Measurements from ENCODE around the gene LIMS4.
"Not testable (repeated sequence)": the region's sequence is repeated elsewhere in the genome, so short reads cannot be mapped to it uniquely, and the experiment has no call there.

DNA sequence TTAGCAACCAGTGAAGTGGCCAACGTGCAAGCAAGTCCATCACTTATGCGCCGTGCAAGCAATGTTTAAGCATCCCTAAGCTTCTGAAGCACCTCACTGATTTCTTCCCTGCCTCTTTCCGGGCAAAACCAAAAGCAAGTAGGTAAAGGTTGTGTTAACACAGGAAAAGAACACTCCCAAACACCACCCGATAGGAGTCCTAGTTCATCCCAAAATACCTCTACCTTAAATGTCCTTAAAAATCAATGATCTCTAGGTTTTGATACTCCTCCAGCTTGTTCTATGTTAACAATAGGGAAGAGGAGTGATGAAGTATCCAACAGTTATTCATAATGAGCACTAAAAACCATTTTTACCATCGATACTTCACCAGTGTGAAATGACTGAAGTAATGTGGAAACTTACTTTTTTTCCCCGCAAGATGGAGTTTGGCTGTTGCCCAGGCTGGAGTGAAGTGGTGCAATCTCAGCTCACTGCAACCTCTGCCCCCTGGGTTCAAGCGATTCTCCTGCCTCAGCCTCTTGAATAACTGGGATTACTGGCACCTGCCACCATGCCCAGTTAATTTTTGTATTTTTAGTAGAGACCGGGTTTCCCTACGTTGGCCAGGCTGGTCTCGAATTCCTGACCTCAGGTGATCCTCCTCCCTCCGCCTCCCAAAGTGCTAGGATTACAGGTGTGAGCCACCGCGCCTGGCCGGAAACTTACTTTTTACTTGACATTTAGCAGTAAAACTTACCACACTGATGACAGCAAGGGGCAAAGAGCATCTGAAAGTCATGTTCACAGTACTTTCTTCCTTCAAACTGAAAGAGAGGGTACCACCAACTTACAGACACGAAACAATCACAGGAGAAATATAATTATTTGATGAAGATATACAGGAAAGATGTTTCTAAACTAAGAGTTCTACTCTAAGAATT is 16.1 kb downstream of the LIMS4 start:
- TF ChIP-seq, protein P1, sequence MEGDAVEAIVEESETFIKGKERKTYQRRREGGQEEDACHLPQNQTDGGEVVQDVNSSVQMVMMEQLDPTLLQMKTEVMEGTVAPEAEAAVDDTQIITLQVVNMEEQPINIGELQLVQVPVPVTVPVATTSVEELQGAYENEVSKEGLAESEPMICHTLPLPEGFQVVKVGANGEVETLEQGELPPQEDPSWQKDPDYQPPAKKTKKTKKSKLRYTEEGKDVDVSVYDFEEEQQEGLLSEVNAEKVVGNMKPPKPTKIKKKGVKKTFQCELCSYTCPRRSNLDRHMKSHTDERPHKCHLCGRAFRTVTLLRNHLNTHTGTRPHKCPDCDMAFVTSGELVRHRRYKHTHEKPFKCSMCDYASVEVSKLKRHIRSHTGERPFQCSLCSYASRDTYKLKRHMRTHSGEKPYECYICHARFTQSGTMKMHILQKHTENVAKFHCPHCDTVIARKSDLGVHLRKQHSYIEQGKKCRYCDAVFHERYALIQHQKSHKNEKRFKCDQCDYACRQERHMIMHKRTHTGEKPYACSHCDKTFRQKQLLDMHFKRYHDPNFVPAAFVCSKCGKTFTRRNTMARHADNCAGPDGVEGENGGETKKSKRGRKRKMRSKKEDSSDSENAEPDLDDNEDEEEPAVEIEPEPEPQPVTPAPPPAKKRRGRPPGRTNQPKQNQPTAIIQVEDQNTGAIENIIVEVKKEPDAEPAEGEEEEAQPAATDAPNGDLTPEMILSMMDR (IDR thresholded peaks at IDR 0.05; ENCODE audit: low read length) = not testable (repeated sequence)
- not testable (repeated sequence) for TF ChIP-seq EZH2 (optimal IDR thresholded peaks at IDR 0.05; ENCODE audit: low read depth, low read length); EZH2phosphoT487 (IDR thresholded peaks at IDR 0.05; ENCODE audit: low read length)

All from MM.1S (cell line).